PC-3 (cell line): ENCODE results near the gene ZNF879. TPM values are rescaled to one million over a fixed set of nuclear protein-coding genes. Genes with fewer than 3 reads are reported as not detected.

Experiments
- ATAC-seq: fragments of 200-7000 bp; cut with Tn5 transposase; 2 replicates; pipeline ENCODE4 v1.9.1; 2020; ENCODE audit warnings: mild to moderate bottlenecking, moderate library complexity
- BruUV-seq: library from RNA; stranded (reverse); fragments of 400-500 nt; replicated peaks from 2 replicates; lab custom pipeline; 2021; lab: Mats Ljungman, UMichigan
- CTCF ChIA-PET: fragments of 300-600 bp; sonication (Branson Sonifier 250); formaldehyde crosslinking; loops from one replicate; lab custom pipeline; 2022; ENCODE audit warnings: antibody characterized with exemption; lab: Charles Lee
- POLR2A ChIA-PET: fragments of 300-600 bp; sonication (Branson Sonifier 250); formaldehyde crosslinking; loops from one replicate; lab custom pipeline; 2022; ENCODE audit warnings: antibody characterized with exemption; ENCODE audit not compliant: unreplicated experiment; lab: Charles Lee
- DNase-seq: peaks from one replicate; pipeline ENCODE4 v3.0.0-alpha.2; 2015
- H2AFZ ChIP-seq: fragments of 300-600 bp; sonication (generic); 2 replicates; pipeline ENCODE4 v1.6.0; 2016; ENCODE audit warnings: antibody characterized with exemption, low read length
- H3F3A ChIP-seq: fragments of 300-600 bp; sonication (generic); one replicate; pipeline ENCODE4 v1.6.0; 2017; ENCODE audit warnings: antibody characterized with exemption, low read length, control low read depth, mild to moderate bottlenecking; ENCODE audit not compliant: unreplicated experiment
- H3K27ac ChIP-seq: fragments of 300-600 bp; sonication (generic); 2 replicates; pipeline ENCODE4 v1.5.1; 2016; ENCODE audit warnings: mild to moderate bottlenecking, low read length
- H3K27me3 ChIP-seq: fragments of 300-600 bp; sonication (generic); 2 replicates; pipeline ENCODE4 v1.6.1; 2016; ENCODE audit warnings: low read length, mixed read lengths
- H3K36me3 ChIP-seq: fragments of 300-600 bp; sonication (generic); 2 replicates; pipeline ENCODE4 v1.6.1; 2016; ENCODE audit warnings: low read depth, mixed run types, low read length, mixed read lengths
- H3K4me1 ChIP-seq: fragments of 300-600 bp; sonication (generic); 2 replicates; pipeline ENCODE4 v1.5.1; 2016; ENCODE audit warnings: low read length; ENCODE audit not compliant: insufficient read depth
- H3K4me2 ChIP-seq: fragments of 300-600 bp; sonication (generic); 2 replicates; pipeline ENCODE4 v1.6.0; 2016; ENCODE audit warnings: low read length
- H3K4me3 ChIP-seq: fragments of 300-600 bp; sonication (generic); 2 replicates; pipeline ENCODE4 v1.5.1; 2016; ENCODE audit warnings: mild to moderate bottlenecking, low read length, mixed read lengths
- H3K79me2 ChIP-seq: fragments of 300-600 bp; sonication (generic); 2 replicates; pipeline ENCODE4 v1.6.1; 2017; ENCODE audit warnings: low read length, mixed read lengths
- H3K9ac ChIP-seq: fragments of 300-600 bp; sonication (generic); 2 replicates; pipeline ENCODE4 v1.6.0; 2016; ENCODE audit warnings: mild to moderate bottlenecking, low read length
- H3K9me2 ChIP-seq: fragments of 300-600 bp; sonication (generic); replicated peaks from 2 replicates; pipeline ENCODE4 v1.6.1; 2016; ENCODE audit warnings: mixed run types, low read length, mixed read lengths
- H3K9me3 ChIP-seq: fragments of 300-600 bp; sonication (generic); 2 replicates; pipeline ENCODE4 v1.6.1; 2016; ENCODE audit warnings: low read length, mixed read lengths
- H4K20me1 ChIP-seq: fragments of 300-600 bp; sonication (generic); 2 replicates; pipeline ENCODE4 v1.6.1; 2016; ENCODE audit warnings: low read length, mixed read lengths
- EZH2 ChIP-seq: fragments of 300-600 bp; sonication (generic); IDR thresholded peaks from one replicate; pipeline ENCODE4 v1.6.1; 2017; ENCODE audit warnings: antibody characterized with exemption, mild to moderate bottlenecking, low read length; ENCODE audit not compliant: unreplicated experiment
- EZH2phosphoT487 ChIP-seq: fragments of 300-600 bp; sonication (generic); IDR thresholded peaks from 2 replicates; pipeline ENCODE4 v1.6.1; 2018; ENCODE audit warnings: mild to moderate bottlenecking, antibody characterized with exemption, low read length, borderline replicate concordance
- intact Hi-C: fragments of 100-400 bp; cut with micrococcal nuclease; formaldehyde crosslinking; loops from 2 replicates; pipeline ENCODE4 v1.9.0; 2023
- total RNA-seq: library from RNA; depleted of rRNA; stranded (reverse); fragments of >200 nt; gene quantifications from 2 replicates; pipeline ENCODE4 v1.2.3, GENCODE V29; 2014
- TF ChIP-seq, protein P1 (sequence below): fragments of 300-600 bp; sonication (generic); conservative IDR thresholded peaks from 2 replicates; pipeline ENCODE4 v1.5.1; 2017; ENCODE audit warnings: antibody characterized with exemption, low read depth, mild to moderate bottlenecking, low read length

Gene ZNF879
- total RNA-seq, 1 experiment from 2014 or later = not detected

DNA sequence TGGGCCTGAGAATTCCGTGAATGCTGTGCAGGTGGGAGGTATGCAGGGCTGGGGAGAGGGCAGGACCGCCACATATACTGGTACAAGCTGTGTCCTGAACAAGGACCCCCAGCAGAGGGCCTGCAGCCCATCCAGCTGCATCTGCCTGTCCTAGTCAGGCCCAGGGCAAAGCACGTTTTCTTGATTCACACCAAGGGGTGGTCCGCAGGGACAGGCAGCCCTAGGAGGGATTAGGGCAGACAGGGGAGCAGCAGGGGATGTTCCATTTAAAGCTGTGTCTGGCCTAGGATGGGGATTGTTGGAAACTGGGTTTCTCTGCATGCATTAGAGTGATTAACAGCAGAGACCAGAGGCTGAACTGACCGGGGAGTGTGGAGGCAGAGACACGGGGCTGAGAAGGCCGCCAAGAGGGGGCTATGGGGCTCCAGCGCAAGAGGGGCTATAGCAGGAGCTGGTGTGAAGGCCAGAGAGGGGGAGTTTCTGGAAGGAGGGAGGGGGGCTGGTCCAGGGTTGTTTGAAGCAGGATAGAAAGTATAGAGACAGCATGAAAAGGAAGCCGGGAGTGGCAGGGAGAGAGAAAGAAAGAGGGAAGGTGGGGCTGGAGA is 31.2 kb upstream of the ZNF879 start:
- no peak overlapping the region for H2AFZ ChIP-seq
- BruUV-seq = no TSS peak
- H3K9me3 ChIP-seq = no peaks in the 10 kb centered on the region; the same call in 1 of the 2 replicates
- CTCF ChIA-PET = no interaction called here
- H3K27ac ChIP-seq = no peak overlapping the region
- no peak for TF ChIP-seq EZH2
- TF ChIP-seq, protein P1, sequence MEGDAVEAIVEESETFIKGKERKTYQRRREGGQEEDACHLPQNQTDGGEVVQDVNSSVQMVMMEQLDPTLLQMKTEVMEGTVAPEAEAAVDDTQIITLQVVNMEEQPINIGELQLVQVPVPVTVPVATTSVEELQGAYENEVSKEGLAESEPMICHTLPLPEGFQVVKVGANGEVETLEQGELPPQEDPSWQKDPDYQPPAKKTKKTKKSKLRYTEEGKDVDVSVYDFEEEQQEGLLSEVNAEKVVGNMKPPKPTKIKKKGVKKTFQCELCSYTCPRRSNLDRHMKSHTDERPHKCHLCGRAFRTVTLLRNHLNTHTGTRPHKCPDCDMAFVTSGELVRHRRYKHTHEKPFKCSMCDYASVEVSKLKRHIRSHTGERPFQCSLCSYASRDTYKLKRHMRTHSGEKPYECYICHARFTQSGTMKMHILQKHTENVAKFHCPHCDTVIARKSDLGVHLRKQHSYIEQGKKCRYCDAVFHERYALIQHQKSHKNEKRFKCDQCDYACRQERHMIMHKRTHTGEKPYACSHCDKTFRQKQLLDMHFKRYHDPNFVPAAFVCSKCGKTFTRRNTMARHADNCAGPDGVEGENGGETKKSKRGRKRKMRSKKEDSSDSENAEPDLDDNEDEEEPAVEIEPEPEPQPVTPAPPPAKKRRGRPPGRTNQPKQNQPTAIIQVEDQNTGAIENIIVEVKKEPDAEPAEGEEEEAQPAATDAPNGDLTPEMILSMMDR = no peak
- no peak for TF ChIP-seq EZH2phosphoT487
- no peak for DNase-seq
- H3K9ac ChIP-seq = no peak overlapping the region
- no peaks in the 10 kb centered on the region for H3K9me2 ChIP-seq
- no peaks in the 10 kb centered on the region for H4K20me1 ChIP-seq
- H3K79me2 ChIP-seq = no peaks in the 10 kb centered on the region
- H3K4me1 ChIP-seq = no peaks in the 10 kb centered on the region
- H3F3A ChIP-seq = no peaks in the 10 kb centered on the region
- POLR2A ChIA-PET = interaction anchor here (0.6 kb wide), 1 partner anchor 218 kb away, joined by 4 read pairs; no protein-coding TSS in a partner anchor
- no peaks in the 10 kb centered on the region for H3K36me3 ChIP-seq
- H3K4me3 ChIP-seq = no peak overlapping the region
- ATAC-seq = no peak
- intact Hi-C loops = no loop called here
- H3K4me2 ChIP-seq = no peak overlapping the region
- H3K27me3 ChIP-seq = peaks cover 8% of the 10 kb centered on the region; the same call in 1 of the 2 replicates

DNA sequence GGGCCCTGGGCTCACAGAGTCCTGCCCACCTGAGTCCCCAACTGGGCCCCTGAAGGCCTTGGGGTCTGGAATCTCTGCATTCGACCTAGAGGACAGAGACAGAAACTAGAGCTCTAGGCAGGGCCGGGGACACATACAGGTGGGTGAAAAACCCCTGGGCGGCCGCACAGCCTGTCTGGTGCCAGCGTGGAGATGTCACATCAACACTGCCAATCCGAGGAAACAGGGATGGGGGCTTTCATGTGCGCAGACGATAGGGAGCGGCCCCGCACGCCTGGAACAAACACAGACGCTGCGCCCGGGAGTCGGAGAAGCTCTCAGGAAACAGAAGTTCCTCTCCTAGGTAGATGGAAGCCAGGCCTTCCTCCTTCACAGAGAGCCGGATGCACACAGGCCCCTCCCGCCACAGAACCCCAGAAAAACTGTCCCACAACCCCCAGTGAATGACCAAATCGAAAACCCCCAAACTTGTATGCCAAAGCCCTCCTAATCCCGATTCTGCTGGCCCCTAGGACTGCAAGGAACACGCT is 30.3 kb upstream of the ZNF879 start:
- H3K4me2 ChIP-seq = no peak overlapping the region
- H3K79me2 ChIP-seq = no peaks in the 10 kb centered on the region
- POLR2A ChIA-PET = no interaction called here
- H3K4me1 ChIP-seq = no peaks in the 10 kb centered on the region
- no peaks in the 10 kb centered on the region; the same call in 1 of the 2 replicates for H3K9me3 ChIP-seq
- no peak overlapping the region for H2AFZ ChIP-seq
- TF ChIP-seq, protein P1 = no peak
- no peak for TF ChIP-seq EZH2
- no peak for TF ChIP-seq EZH2phosphoT487
- no peaks in the 10 kb centered on the region for H3F3A ChIP-seq
- ATAC-seq (no peak), DNase-seq (no peak)
- BruUV-seq = no TSS peak
- H3K27me3 ChIP-seq = peaks cover 8% of the 10 kb centered on the region; the same call in 1 of the 2 replicates
- no peak overlapping the region for H3K9ac ChIP-seq
- no peaks in the 10 kb centered on the region for H3K9me2 ChIP-seq
- H3K27ac ChIP-seq = no peak overlapping the region
- intact Hi-C loops = no loop called here
- H4K20me1 ChIP-seq = no peaks in the 10 kb centered on the region
- H3K36me3 ChIP-seq = no peaks in the 10 kb centered on the region
- no peak overlapping the region for H3K4me3 ChIP-seq
- CTCF ChIA-PET = no interaction called here
